Endothelial cell of umbilical vein (primary cell): Measurements from ENCODE around the gene FBXO24. TPM values are rescaled to one million over a fixed set of nuclear protein-coding genes. Genes with fewer than 3 reads are reported as not detected.

Experiments
- BruUV-seq: library from RNA; stranded (reverse); fragments of 400-500 nt; replicated peaks from 2 replicates; lab custom pipeline; 2021; lab: Mats Ljungman, UMichigan
- CTCF ChIA-PET: fragments of 300-600, 350-600 bp; sonication (Branson Sonifier 250); formaldehyde crosslinking; loops from one replicate; lab custom pipeline; 2021; ENCODE audit warnings: antibody characterized with exemption, inconsistent platforms; lab: Charles Lee
- POLR2A ChIA-PET: fragments of 300-600, 350-600 bp; sonication (Branson Sonifier 250); formaldehyde crosslinking; loops from one replicate; lab custom pipeline; 2021; ENCODE audit warnings: antibody characterized with exemption, inconsistent platforms; lab: Charles Lee
- DNase-seq: peaks from one replicate; pipeline ENCODE4 v3.0.0-alpha.2; 2011; ENCODE audit warnings: low read depth, low spot score
- FAIRE-seq: peaks from 2 replicates; lab custom pipeline; 2011; peaks lifted over from hg19 to GRCh38; lab: Jason Lieb, UNC
- H2AFZ ChIP-seq: 2 replicates; pipeline ENCODE4 v1.6.0; 2012; ENCODE audit warnings: low read depth, low read length, control low read depth, inconsistent platforms
- H3K27ac ChIP-seq: 2 replicates; pipeline ENCODE4 v1.5.1; 2011; ENCODE audit warnings: low read depth, mild to moderate bottlenecking, control low read depth, low read length, moderate library complexity; ENCODE audit not compliant: insufficient read depth
- H3K27me3 ChIP-seq, 2 experiments: 2 replicates each; pipeline versions ENCODE4 v1.6.0 to v1.6.1; 2011; ENCODE audit warnings: low read length in 2 of 2, mixed read lengths in 1 of 2; ENCODE audit not compliant: control insufficient read depth in 2 of 2, insufficient read depth in 2 of 2
- H3K36me3 ChIP-seq, 2 experiments: 2 replicates in 1 of 2; 3 replicates in 1 of 2; pipeline ENCODE4 v1.5.1; 2011; ENCODE audit warnings: low read length in 2 of 2, mild to moderate bottlenecking in 1 of 2, moderate library complexity in 1 of 2; ENCODE audit not compliant: control insufficient read depth in 2 of 2, insufficient read depth in 2 of 2; ENCODE audit errors: extremely low read depth in 1 of 2
- H3K4me1 ChIP-seq: 3 replicates; pipeline ENCODE4 v1.5.1; 2011; ENCODE audit warnings: mild to moderate bottlenecking, low read length; ENCODE audit not compliant: control insufficient read depth, insufficient read depth; ENCODE audit errors: extremely low read depth
- H3K4me2 ChIP-seq: 2 replicates; pipeline ENCODE4 v1.6.1; 2011; ENCODE audit warnings: low read length, control low read depth, mixed read lengths; ENCODE audit not compliant: insufficient read depth
- H3K4me3 ChIP-seq, 3 experiments: fragments of 200-600 bp in 1 of 3; sonication (generic), shearing (Covaris generic) in 1 of 3; replicated peaks in 1 of 3; 2 replicates each; pipeline ENCODE4 v1.5.1; 2011 to 2016; ENCODE audit warnings: control low read depth in 3 of 3, low read length in 3 of 3, mild to moderate bottlenecking in 2 of 3, inconsistent platforms in 1 of 3, low read depth in 1 of 3, moderate library complexity in 1 of 3; ENCODE audit not compliant: insufficient read depth in 1 of 3
- H3K79me2 ChIP-seq: 2 replicates; pipeline ENCODE4 v1.6.0; 2012; ENCODE audit warnings: low read length, inconsistent platforms; ENCODE audit not compliant: control insufficient read depth, insufficient read depth
- H3K9ac ChIP-seq: replicated peaks from 2 replicates; pipeline ENCODE3; 2011; ENCODE audit warnings: low read length, control low read depth; ENCODE audit not compliant: insufficient read depth; ENCODE audit errors: extremely low read depth
- H3K9me1 ChIP-seq: replicated peaks from 3 replicates; pipeline ENCODE4 v1.6.0; 2011; ENCODE audit warnings: mild to moderate bottlenecking, low read length; ENCODE audit not compliant: control insufficient read depth, insufficient read depth; ENCODE audit errors: extremely low read depth
- H3K9me3 ChIP-seq: replicated peaks from 2 replicates; pipeline ENCODE4 v1.5.1; 2012; ENCODE audit warnings: low read length, inconsistent platforms; ENCODE audit not compliant: control insufficient read depth, insufficient read depth
- H4K20me1 ChIP-seq: replicated peaks from 2 replicates; pipeline ENCODE3; 2011; ENCODE audit warnings: mild to moderate bottlenecking, low read length; ENCODE audit not compliant: control insufficient read depth, insufficient read depth; ENCODE audit errors: extremely low read depth
- CTCF ChIP-seq, 2 donors: IDR thresholded peaks; 1 replicate in 1 of 2; 2 replicates in 1 of 2; pipeline ENCODE4 v1.5.1; 2011; ENCODE audit warnings: low read length in 2 of 2, mild to moderate bottlenecking in 2 of 2, moderate library complexity in 2 of 2, control low read depth in 1 of 2, inconsistent platforms in 1 of 2, low read depth in 1 of 2; ENCODE audit not compliant: insufficient read depth in 1 of 2; ENCODE audit errors: extremely low read depth in 1 of 2
- GATA2 ChIP-seq: IDR thresholded peaks from 2 replicates; pipeline ENCODE4 v1.7.0; 2011; ENCODE audit warnings: low read depth, mild to moderate bottlenecking, moderate library complexity, mixed read lengths, low read length; ENCODE audit not compliant: insufficient read length, insufficient read depth
- POLR2AphosphoS5 ChIP-seq: IDR thresholded peaks from 2 replicates; pipeline ENCODE4 v1.6.1; 2012; ENCODE audit warnings: low read depth, mild to moderate bottlenecking, control low read depth, low read length, moderate library complexity; ENCODE audit not compliant: insufficient read depth
- dilution Hi-C: fragments of 300-500 bp; cut with MboI; formaldehyde crosslinking; loops from one replicate; pipeline ENCODE4 v1.15.0; 2019; ENCODE audit warnings: low sequenced_read_pairs; ENCODE audit not compliant: extremely low pct_ligation_motif_present
- intact Hi-C: fragments of 100-400 bp; cut with micrococcal nuclease; formaldehyde crosslinking; loops from one replicate; pipeline ENCODE4 v1.10.0; 2022
- polyA plus RNA-seq, 4 experiments: library from polyadenylated mRNA; depleted of rRNA in 3 of 4; stranded (reverse) in 3 of 4; unstranded in 1 of 4; fragments of >200 nt; gene quantifications; 2 replicates each; pipeline versions ENCODE4 v1.2.1 to v1.2.3, GENCODE V29; 2011 to 2012; ENCODE audit warnings: missing spikeins in 1 of 4
- total RNA-seq: library from RNA; stranded (reverse); gene quantifications from 2 replicates; pipeline ENCODE4 v1.2.3, GENCODE V29; 2021

Gene FBXO24
- total and polyA plus RNA-seq, 2 donors (not counting 3 experiments of a cell fraction or from before 2014, with no cell fraction given) = 0.37 to 0.38 TPM

- intact Hi-C loops = loop anchor here (1.0 to 2.0 kb wide), 5 partner anchors 9 to 74 kb away; partner anchors contain the start of genes AGFG2, FBXO24, GNB2 and LRCH4
These were observed 26.7 kb downstream of the FBXO24 start for GRCh38 chr7:100612730-100613390.

More at GRCh38 chr7:100612730-100613390, 26.7 kb downstream of the FBXO24 start:
- Histone ChIP-seq H4K20me1 (no peaks in the 10 kb centered on the region), H3K9ac (peak overlapping the region; percentile 65), H3K4me3 (peak overlapping the region; percentile 18 to 57 (median 56)), H3K27ac (no peak overlapping the region), H3K4me2 (peak overlapping the region; percentile 61), H3K9me3 (no peaks in the 10 kb centered on the region), H3K4me1 (peaks cover 9% of the 10 kb centered on the region), H3K79me2 (no peaks in the 10 kb centered on the region), H3K27me3 (no peaks in the 10 kb centered on the region), H2AFZ (peak overlapping the region; percentile 81), H3K9me1 (no peaks in the 10 kb centered on the region), H3K36me3 (no peaks in the 10 kb centered on the region)
- POLR2A ChIA-PET = interaction anchor here (0.8 to 2.0 kb wide), 4 partner anchors 28 to 262 kb away, joined by 3 to 28 read pairs (median 6); partner anchors contain the start of genes FBXO24, LRCH4, POP7 and SRRT
- DNase-seq = no peak
- TF ChIP-seq POLR2AphosphoS5 (no peak), GATA2 (no peak), CTCF (IDR thresholded peaks at IDR 0.05; ENCODE audit: extremely low read depth in 1 of 2, insufficient read depth in 1 of 2, low read depth in 1 of 2, low read length in 2 of 2) (peak in 1 of 2 donors; percentile 20)
- no peak for FAIRE-seq
- BruUV-seq = TSS peak; percentile 45
- CTCF ChIA-PET = interaction anchor here (0.6 to 3.6 kb wide), 23 partner anchors 9 to 240 kb away, joined by 3 to 21 read pairs (median 4); partner anchors contain the start of genes EPO, FBXO24, GNB2 and LRCH4
- dilution Hi-C loops = no loop called here
